ENCODE results near the gene PALS1.
"Not testable (repeated sequence)": the region's sequence is repeated elsewhere in the genome, so short reads cannot be mapped to it uniquely, and the experiment has no call there.

The PALS1 gene

DNA sequence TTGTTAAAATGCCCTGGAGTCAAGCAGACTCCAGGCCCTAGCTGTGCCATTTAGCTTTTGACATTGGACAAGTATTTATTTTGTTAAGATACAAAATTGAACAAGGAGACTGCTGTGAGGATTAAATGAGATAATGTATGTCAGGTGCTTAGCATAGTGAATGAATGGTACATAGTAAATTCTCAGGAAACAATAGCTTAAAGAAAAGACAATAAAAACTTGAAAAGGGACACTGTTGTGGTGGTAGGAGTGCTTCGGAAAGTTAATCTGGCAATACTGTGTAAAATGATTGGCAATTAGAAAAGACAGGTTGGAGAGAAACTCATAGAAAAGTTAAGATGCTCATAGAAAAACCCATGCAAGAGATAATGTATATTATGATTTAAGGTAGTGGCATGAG is 19.7 kb downstream of the PALS1 start:
- DNase-seq, result no peak

DNA sequence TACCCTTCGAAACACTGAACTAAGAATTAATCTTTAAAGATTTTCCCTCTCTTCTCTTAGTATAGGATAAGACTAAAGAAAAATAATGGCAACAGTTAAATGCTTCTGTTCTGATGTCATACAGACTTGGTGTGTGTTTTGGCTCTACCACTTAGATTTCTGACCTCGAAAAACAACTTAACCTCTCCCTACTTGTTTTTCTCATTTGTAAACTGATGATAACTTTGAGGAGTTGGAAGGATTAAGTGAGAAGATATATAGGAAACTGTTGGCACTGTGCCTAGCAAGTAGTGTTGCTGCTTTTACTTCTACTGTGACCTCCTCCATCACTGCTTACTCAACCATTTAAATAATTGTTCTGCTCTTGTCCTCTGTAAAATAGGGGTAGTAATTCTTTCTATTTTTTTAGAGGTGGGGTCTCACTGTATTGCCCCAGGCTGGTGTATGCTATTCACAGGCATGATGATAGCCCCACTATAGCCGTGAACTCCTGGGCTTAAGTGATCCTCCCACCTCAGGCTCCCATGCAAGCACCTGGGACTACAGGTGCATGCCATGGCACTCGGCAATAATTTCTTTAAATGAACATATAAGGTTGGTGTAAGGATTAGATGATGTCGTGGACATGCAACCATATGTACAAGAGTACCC is 22.4 kb downstream of the PALS1 start:
- DNase-seq, result no peak

DNA sequence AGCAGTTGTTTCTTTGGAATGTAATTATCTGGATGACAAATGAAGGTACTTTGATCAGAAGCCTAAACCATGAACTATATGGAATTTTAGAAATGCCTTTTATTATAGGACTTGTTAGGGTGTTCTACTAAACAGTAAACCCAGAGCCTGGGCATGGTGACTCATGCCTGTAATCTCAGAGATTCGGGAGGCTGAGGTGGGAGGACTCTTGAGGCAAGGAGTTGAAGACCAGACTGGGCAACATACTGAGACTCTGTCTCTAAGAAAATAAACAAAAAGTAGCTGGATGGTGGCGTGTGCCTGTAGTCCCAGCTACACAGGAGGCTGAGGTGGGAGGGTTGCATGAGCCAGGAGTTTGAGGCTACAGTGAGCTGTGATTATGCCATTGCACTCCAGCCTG is 23.9 kb downstream of the PALS1 start:
- no peak for DNase-seq

DNA sequence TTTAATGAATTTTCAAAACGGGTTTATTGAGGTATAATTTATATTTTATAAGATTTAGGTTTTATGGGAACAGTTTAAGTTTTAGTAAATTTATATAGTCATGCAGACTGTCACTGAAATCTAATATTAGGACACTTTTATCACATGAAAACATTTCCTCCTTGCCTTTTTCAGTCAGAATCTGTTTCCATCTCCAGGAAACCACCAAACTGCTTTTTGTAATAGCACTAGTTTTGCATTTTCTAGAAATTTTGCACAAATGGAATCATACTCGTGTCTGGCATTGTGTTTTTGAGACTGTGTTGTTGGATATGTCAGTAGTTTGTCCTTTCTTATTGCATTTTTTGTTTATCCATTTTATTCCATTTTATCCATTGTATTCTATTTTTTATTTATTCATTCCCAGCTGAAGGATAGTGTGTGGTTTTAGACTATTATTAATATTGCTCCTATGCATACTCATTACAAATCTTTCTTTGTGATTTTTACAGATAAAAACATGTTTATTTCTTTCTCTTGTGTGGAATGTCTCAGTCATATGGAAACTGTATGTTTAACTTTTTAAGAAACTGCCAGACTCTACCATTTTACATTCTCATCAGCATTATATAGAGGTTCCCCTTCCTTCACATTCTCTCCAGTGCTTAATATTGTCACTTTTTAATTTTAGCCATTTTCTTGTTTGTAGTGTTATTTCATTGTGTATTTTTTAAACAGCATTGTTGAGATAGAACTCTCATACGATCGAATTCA is 26.5 kb downstream of the PALS1 start:
- no peak for DNase-seq

DNA sequence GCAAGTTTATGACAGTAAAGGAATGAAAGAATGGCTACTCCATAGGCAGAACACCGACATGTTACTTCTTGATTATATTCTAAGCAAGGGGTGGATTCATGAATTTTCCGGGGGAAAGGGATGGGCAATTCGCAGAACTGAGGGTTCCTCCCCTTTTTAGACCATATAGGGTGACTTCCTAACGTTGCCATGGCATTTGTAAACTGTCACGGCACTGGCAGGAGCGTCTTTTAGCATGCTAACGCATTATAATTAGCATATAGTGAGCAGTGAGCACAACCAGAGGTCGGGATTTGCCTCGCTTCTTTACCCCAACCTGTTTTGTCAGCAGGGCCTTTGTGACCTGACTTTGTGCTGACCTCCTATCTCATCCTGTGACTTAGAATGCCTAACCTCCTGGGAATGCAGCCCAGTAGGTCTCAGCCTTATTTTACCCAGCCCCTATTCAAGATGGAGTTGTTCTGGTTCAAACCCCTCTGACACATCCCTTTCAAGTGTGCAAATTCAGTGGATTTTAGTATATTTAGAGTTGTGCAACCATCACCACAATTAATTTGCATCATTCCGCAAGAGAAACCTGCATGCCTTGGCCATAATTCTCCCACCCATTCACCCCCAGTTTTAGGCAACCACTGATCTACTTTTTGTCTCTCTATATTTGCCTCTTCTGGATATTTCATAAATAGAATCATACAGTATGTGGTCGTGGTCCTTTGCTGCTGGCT is 27.4 kb downstream of the PALS1 start:
- DNase-seq, result peak in 1 of 2 experiments; percentile 18

DNA sequence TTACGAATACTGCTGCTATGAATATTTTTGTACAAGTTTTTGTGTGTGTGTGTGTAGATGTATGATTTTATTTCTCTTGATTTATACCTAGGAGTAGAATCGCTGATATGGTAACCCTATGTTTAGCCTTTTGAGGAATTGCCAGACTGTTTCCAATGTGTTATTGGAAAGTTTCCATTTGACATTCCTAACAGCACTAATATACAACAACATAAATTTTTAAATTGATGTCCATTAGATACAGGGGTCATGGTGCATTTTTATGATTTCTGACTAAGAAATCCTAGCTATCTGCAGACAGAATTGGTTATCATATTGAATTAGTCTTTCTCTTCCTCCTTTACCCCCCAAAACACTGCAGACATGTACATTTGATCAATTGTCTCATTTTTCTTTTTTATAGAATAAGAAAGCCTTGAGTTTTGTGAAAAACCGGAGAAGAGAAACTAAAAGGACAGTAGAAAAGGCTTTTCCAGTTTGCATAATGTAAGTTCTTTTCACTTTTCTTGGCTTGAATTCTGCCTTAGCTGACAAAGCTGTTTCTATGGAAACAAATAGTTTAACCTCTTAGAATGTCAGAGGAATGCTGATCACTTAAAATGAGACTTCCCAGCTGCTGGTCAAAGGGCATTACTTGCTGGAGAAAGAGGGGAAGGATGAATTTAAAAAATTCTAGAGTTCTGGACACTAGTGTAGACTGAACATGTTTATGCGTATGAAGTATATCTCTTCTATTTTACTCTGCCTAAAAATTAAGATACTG is 28.2 kb downstream of the PALS1 start:
- no peak for DNase-seq

DNA sequence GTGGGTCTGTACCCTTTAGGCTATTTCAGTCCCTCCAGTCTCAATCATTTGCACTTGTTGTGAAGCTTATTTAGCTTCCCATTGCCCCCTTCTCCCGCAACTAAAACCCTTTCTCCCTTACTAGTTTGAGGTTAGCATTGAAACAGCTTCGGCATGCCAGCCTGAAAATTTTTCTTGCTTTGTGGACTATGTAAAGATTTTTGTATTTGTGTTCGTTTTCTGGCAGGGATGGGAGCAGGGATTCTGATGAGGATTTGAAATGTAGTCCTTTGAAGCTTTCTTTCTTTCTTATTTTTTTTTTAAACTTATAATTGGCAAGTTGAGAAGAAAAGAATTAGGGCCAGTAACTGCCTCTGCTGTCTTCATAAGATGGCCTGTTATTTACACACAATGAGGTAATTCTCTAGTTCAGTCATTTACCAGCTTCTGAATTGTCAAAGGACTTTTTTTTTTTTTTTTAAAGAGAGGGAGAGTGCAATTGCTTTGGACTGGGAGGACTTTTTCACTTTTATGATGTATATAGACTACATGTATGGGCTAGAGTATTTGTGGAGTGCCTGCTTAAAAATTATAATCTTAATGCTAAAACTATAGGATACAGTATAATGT is 29.0 kb downstream of the PALS1 start:
- DNase-seq, result no peak

DNA sequence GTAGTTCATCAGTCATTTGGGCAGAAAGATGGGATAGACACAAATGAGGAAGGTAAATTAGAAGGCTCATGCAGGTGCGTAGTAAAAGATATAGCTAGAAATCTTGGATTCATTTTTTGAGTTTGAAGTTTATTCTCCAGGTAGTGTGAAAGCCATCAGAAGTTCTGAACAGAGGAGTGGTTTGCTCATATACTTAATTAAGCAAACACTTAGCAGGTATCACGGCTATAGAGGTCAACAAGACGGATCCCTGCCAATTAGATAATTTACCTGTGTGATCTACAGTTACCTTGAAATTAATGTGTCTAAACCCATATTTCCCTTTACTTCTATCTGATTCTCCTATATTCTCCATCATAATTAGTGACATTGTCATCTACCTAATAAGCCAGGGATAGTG is 29.7 kb downstream of the PALS1 start:
- no peak for DNase-seq

DNA sequence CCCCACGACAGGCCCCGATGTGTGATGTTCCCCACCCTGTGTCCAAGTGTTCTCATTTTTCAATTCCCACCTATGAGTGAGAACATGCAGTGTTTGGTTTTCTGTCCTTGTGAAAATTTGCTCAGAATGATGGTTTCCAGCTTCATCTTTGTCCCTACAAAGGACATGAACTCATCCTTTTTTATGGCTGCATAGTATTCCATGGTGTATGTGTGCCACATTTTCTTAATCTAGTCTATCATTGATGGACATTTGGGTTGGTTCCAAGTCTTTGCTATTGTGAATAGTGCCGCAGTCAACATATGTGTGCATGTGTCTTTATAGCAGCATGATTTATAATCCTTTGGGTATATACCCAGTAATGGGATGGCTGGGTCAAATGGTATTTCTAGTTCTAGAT is 32.0 kb downstream of the PALS1 start:
- DNase-seq, result not testable (repeated sequence)

DNA sequence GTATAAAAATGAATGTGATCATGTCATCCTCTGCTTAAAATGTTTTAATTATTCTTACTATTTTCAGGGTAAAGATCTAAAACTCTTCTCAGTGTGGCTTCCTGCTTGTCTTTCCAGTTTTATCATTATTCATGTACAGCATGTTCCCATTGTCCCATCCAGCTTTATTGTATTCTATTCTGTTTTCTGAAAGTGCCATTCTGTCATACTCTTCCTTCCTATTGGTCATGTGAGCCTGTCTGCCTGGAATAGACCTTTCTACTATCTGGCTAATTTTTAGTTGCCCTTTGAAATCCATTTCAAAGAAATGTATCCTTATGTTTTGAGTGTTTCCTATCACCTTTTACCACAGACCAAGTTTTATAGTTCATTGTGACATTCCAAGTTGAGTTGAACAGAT is 34.9 kb downstream of the PALS1 start:
- DNase-seq, result no peak

DNA sequence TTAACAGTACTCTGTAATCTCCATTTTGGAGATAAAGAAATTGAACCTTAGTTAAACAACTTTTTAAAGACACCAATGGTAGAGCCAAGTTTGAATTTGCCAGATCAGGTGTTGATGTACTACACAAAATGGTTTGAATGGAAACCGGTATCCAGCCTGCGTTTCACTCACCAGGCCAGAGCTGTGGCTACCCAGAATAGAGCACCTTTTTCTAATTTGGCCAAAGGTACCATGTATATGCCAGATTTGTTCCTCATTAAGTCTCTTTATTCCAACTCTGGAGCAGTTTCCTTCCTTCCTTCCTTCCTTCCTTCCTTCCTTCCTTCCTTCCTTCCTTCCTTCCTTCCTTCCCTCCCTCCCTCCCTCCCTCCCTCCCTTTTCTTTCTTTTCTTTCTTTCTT is 39.3 kb downstream of the PALS1 start:
- no peak for DNase-seq

DNA sequence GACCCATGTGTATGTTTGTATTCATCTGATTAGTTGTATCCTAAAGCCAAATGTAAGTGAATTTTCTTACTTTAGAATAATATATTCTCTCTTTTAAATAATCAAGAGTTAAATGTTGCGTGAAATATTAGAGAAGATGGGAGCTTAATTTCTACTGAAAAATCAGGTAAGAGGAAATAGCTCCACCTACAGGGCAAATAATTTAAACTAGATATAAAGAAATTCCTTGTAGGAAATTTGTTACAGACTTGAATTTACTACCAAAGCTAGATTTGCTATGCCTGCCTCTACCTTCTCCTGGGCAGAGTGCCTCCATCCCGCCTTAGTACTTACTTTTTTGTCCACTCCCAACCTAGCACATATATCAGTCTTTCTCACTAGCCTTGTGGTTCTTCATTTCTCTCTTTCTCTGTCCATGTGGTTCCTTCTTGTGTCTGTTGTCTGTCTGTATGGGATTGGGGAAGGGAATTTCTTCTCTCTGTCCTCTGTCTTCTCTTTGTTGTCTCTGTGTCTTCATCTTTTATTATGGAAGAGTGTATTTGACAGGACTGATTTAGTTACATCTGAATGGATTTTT is 44.7 kb downstream of the PALS1 start:
- DNase-seq, result peak; percentile 3 to 71
